ENCODE results near the gene SVEP1. TPM values are rescaled to one million over a fixed set of nuclear protein-coding genes. Genes with fewer than 3 reads are reported as not detected.
"Not testable (repeated sequence)": the region's sequence is repeated elsewhere in the genome, so short reads cannot be mapped to it uniquely, and the experiment has no call there.

SVEP1 gene
- total RNA-seq, 1 donor from 2014 or later = 7.9 TPM

DNA sequence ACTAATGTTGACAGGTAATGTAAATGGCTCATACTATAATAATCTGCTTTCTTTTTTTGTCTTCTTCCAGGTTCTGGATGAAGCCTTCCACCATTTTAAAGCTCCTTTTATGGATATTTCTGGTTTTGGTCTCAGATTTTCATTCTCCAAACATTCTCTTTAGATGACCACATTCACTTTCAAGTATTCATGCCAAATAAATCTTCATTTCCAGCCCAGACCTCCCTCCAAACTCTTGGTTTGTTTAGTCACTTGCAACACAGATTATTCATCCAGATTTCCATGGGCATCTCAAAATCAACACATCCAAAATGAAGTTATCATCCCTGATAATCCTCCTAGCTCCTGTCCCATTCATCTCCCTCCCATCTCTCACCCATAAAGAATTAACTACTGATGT is 40.3 kb upstream of the SVEP1 start:
- Mint-ChIP-seq H3K27ac (no peak overlapping the region), H3K9me3 (peaks cover under 1% of the 10 kb centered on the region), H3K4me1 (ENCODE audit: unreplicated experiment) (no peaks in the 10 kb centered on the region), H3K36me3 (no peaks in the 10 kb centered on the region), H3K27me3 (peaks cover 9% of the 10 kb centered on the region), H3K4me3 (no peak overlapping the region)
- TF ChIP-seq, protein P1, sequence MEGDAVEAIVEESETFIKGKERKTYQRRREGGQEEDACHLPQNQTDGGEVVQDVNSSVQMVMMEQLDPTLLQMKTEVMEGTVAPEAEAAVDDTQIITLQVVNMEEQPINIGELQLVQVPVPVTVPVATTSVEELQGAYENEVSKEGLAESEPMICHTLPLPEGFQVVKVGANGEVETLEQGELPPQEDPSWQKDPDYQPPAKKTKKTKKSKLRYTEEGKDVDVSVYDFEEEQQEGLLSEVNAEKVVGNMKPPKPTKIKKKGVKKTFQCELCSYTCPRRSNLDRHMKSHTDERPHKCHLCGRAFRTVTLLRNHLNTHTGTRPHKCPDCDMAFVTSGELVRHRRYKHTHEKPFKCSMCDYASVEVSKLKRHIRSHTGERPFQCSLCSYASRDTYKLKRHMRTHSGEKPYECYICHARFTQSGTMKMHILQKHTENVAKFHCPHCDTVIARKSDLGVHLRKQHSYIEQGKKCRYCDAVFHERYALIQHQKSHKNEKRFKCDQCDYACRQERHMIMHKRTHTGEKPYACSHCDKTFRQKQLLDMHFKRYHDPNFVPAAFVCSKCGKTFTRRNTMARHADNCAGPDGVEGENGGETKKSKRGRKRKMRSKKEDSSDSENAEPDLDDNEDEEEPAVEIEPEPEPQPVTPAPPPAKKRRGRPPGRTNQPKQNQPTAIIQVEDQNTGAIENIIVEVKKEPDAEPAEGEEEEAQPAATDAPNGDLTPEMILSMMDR (conservative IDR thresholded peaks at IDR 0.05) = no peak
- DNase-seq (ENCODE audit: extremely low spot score, unreplicated experiment) = no peak

DNA sequence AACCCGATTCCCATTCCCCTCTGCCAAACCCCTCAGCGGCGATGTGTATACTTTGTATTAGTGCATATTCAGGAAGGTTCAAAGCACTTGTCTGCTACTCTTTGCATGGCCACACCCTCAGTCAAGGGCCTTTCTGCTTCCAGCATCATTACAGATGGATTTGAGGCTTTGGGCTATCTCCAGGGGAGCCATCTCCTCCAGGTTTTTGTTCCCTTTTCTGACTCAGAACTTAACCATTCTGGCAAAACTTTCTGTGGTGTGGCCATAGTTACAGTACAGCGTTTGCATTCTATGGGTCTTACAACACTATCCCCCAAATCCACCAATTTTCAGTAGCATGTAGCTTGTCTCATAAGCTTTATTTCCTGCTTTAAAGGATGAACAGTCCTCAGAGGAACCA is 36.0 kb upstream of the SVEP1 start:
- no peak overlapping the region for H3K4me3 Mint-ChIP-seq
- H3K4me1 Mint-ChIP-seq (ENCODE audit: unreplicated experiment) = no peaks in the 10 kb centered on the region
- H3K27me3 Mint-ChIP-seq = peaks cover 3% of the 10 kb centered on the region
- H3K9me3 Mint-ChIP-seq = peaks cover 5% of the 10 kb centered on the region
- no peaks in the 10 kb centered on the region for H3K36me3 Mint-ChIP-seq
- no peak overlapping the region for H3K27ac Mint-ChIP-seq
- DNase-seq (ENCODE audit: extremely low spot score, unreplicated experiment) = no peak
- TF ChIP-seq, protein P1 (conservative IDR thresholded peaks at IDR 0.05) = no peak

DNA sequence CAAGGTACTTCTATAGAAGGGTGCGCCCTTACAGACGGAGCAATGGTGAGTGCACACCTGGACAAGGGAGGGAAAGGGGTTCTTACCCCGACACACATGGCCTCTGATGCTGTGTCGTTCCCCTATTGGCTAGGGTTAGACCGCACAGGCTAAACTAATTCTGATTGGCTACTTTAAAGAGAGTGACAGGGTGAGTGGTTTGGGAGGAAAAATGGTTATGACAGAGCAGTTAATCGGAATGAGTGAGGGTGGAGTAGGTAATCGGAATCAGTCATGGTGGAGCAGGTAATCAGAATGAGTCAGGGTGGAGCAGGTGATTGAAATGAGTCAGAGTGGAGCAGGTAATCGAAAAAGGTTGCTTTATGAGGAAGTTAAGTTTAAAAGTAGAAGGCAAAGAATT is 35.0 kb upstream of the SVEP1 start:
- not testable (repeated sequence) for H3K36me3 Mint-ChIP-seq; H3K4me3 Mint-ChIP-seq; H3K27me3 Mint-ChIP-seq; H3K9me3 Mint-ChIP-seq; DNase-seq (ENCODE audit: extremely low spot score, unreplicated experiment); H3K27ac Mint-ChIP-seq; H3K4me1 Mint-ChIP-seq (ENCODE audit: unreplicated experiment)

DNA sequence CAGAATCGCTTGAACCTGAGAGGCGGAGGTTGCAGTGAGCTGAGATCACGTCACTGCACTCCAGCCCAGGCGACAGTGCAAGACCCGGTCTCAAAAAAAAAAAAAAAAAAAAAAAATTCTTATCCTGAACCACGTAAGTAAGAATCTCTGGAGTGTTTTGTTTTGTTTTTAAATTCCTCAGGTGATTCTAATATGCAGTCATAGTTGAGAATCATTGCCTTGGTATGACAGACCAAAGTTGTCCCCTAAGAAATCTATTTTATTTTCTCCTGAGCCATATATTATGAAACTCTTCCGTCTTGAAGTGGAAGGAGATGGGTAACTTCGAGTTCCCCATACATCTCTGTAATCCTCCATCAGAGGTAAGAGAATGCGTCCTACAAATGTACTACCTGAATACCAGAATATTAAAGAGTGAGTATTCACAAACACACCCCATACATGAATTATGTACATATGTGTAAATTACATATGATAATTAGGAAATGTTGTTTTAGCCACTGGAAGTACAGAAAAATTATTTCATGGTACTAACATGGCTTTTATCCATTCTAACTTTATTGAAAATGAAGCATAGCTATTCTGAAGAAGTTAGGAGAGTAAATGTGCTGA is 26.7 kb upstream of the SVEP1 start:
- no peak for DNase-seq (ENCODE audit: extremely low spot score, unreplicated experiment)
- Mint-ChIP-seq H3K27me3 (no peaks in the 10 kb centered on the region), H3K9me3 (no peaks in the 10 kb centered on the region), H3K4me3 (no peak overlapping the region), H3K27ac (no peak overlapping the region), H3K4me1 (ENCODE audit: unreplicated experiment) (peaks cover 7% of the 10 kb centered on the region), H3K36me3 (no peaks in the 10 kb centered on the region)
- TF ChIP-seq, protein P1 (conservative IDR thresholded peaks at IDR 0.05) = no peak

DNA sequence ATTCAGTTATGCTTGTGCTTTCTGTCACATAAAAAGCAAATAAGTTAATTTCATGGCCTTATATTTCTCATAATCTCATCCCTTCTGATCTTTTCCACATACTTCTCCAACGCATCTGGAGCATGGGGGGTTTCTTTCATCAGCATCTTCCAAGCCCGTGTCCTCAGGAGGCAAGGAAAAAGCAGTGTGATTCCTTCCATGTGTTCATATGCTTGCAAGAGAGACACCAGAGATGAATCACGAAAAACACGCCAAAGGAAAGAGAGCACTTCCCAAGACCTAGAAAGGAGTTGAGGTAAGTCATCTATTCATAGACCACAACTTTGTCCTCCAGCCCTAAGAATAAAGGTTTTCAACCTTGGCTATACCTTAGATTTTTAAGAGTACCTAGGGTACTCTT is 26.0 kb upstream of the SVEP1 start:
- no peaks in the 10 kb centered on the region for H3K9me3 Mint-ChIP-seq
- H3K36me3 Mint-ChIP-seq = no peaks in the 10 kb centered on the region

DNA sequence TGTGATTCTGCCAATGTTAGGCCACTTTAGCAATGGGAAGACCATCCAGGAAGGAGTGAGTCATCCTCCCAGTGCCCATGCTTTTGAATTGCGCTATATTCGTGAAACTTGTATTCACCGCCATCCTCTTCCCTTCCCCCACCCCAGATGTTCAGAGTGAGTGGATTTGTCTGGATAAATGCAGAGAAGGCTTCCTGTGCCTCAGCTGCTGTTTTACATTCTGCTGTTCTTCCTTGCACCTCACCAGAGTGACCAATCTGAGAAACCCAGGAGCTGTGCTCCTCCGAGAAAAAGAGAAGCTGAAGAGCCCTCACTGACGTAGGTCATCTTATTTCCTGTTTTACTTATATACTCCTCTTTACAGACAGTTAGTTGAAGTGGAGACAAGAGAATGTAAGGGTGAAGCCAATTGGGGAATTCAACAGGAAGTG is 24.6 kb upstream of the SVEP1 start:
- TF ChIP-seq, protein P1 (conservative IDR thresholded peaks at IDR 0.05) = no peak
- Mint-ChIP-seq H3K4me1 (ENCODE audit: unreplicated experiment) (peaks cover 7% of the 10 kb centered on the region), H3K36me3 (no peaks in the 10 kb centered on the region), H3K27me3 (no peaks in the 10 kb centered on the region), H3K9me3 (no peaks in the 10 kb centered on the region), H3K27ac (no peak overlapping the region), H3K4me3 (no peak overlapping the region)
- no peak for DNase-seq (ENCODE audit: extremely low spot score, unreplicated experiment)

More for the DNA sequence above, 26.0 kb upstream of the SVEP1 start:
- Mint-ChIP-seq H3K27ac (no peak overlapping the region), H3K4me3 (no peak overlapping the region), H3K4me1 (ENCODE audit: unreplicated experiment) (peaks cover 7% of the 10 kb centered on the region), H3K27me3 (no peaks in the 10 kb centered on the region)
- TF ChIP-seq, protein P1 (conservative IDR thresholded peaks at IDR 0.05) = no peak
- no peak for DNase-seq (ENCODE audit: extremely low spot score, unreplicated experiment)

All from type B pancreatic cell (in vitro differentiated cells).